ENCODE measurements around the gene LRRC56. TPM values are rescaled to one million over a fixed set of nuclear protein-coding genes. Genes with fewer than 3 reads are reported as not detected.

The LRRC56 gene
- polyA plus RNA-seq, 1 donor: 3.5 TPM

DNA sequence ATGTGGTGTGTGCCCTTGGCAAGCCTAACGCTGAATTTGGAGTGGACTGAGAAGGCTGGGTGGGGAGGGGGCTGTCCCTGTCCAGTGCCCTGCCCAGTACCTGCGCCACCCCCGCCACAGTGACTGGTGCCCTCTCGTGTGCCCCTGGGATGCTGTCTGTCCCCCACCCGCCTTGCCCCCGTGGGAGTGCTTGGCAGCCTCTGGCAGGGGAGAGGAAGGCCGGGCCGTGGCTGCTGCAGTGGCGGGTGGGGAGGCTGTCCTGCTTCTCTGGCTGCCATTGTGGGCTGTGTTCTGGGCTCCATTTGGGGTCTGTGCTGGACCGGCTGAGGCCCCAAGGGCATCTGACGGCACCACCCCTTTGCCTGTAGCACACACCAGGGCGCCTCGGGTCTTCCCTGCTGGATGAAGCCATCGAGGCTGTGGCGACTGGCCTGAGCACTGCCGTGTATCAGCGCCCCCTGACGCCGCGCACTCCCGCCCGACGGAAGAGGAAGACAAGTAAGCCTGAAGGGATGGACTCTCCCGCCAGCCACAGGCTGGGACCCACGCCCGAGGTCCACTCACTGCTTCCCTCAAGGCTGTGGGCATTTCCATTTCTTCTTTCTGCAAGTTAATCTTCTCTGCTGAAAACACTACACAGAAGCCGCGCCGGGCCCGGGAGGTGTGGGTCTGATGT is 60.8 kb downstream of the LRRC56 start:
- DNase-seq: no peak

GRCh38 chr11:601573-602245 is 64.4 kb downstream of the LRRC56 start:
- no peak for DNase-seq

- no peak for DNase-seq
Measured at GRCh38 chr11:603154-603553, 65.8 kb downstream of the LRRC56 start.

Other genes with a start within 250 kb of the LRRC56 start
- 22.3 TPM for gene PGGHG, start 248.4 kb upstream of the LRRC56 start, polyA plus RNA-seq (ENCODE audit: insufficient read length)
- gene IFITM5, start 238.0 kb upstream of the LRRC56 start, polyA plus RNA-seq (ENCODE audit: insufficient read length): 0.25 TPM
- gene IFITM2, start 229.7 kb upstream of the LRRC56 start, polyA plus RNA-seq (ENCODE audit: insufficient read length): 189 TPM
- 38.1 TPM for gene IFITM1, start 223.5 kb upstream of the LRRC56 start, polyA plus RNA-seq (ENCODE audit: insufficient read length)
- gene IFITM3, start 216.7 kb upstream of the LRRC56 start, polyA plus RNA-seq (ENCODE audit: insufficient read length): 235 TPM
- 65.8 TPM for gene B4GALNT4, start 168.0 kb upstream of the LRRC56 start, polyA plus RNA-seq (ENCODE audit: insufficient read length)
- gene PKP3, start 143.3 kb upstream of the LRRC56 start, polyA plus RNA-seq (ENCODE audit: insufficient read length): 6.6 TPM
- 38.3 TPM for gene SIGIRR, start 122.5 kb upstream of the LRRC56 start, polyA plus RNA-seq (ENCODE audit: insufficient read length)
- gene ANO9, start 95.5 kb upstream of the LRRC56 start, polyA plus RNA-seq (ENCODE audit: insufficient read length): 10.6 TPM
- 34.8 TPM for gene PTDSS2, start 87.2 kb upstream of the LRRC56 start, polyA plus RNA-seq (ENCODE audit: insufficient read length)
- 71.2 TPM for gene RNH1, start 30.3 kb upstream of the LRRC56 start, polyA plus RNA-seq (ENCODE audit: insufficient read length)
- 37.5 TPM for gene HRAS, start 2.0 kb upstream of the LRRC56 start, polyA plus RNA-seq (ENCODE audit: insufficient read length)
- 2.5 TPM for gene LMNTD2, start 23.2 kb downstream of the LRRC56 start, polyA plus RNA-seq (ENCODE audit: insufficient read length)
- 34.9 TPM for gene RASSF7, start 23.4 kb downstream of the LRRC56 start, polyA plus RNA-seq (ENCODE audit: insufficient read length)
- gene PHRF1, start 38.9 kb downstream of the LRRC56 start, polyA plus RNA-seq (ENCODE audit: insufficient read length): 20.6 TPM
- gene IRF7, start 78.4 kb downstream of the LRRC56 start, polyA plus RNA-seq (ENCODE audit: insufficient read length): 6.4 TPM
- 46.0 TPM for gene CDHR5, start 87.4 kb downstream of the LRRC56 start, polyA plus RNA-seq (ENCODE audit: insufficient read length)
- gene SCT, start 89.7 kb downstream of the LRRC56 start, polyA plus RNA-seq (ENCODE audit: insufficient read length): 0.67 TPM
- 1.1 TPM for gene DRD4, start 99.7 kb downstream of the LRRC56 start, polyA plus RNA-seq (ENCODE audit: insufficient read length)
- 45.6 TPM for gene DEAF1, start 157.7 kb downstream of the LRRC56 start, polyA plus RNA-seq (ENCODE audit: insufficient read length)
- 56.5 TPM for gene TMEM80, start 158.3 kb downstream of the LRRC56 start, polyA plus RNA-seq (ENCODE audit: insufficient read length)
- 115 TPM for gene EPS8L2, start 168.7 kb downstream of the LRRC56 start, polyA plus RNA-seq (ENCODE audit: insufficient read length)
- 116 TPM for gene TALDO1, start 209.9 kb downstream of the LRRC56 start, polyA plus RNA-seq (ENCODE audit: insufficient read length)
- 65.7 TPM for gene GATD1, start 240.0 kb downstream of the LRRC56 start, polyA plus RNA-seq (ENCODE audit: insufficient read length)

Data from left kidney (tissue), 2 donors.